LoVo (cell line): ENCODE measurements around the gene IPMK.

Experiments used
- DNase-seq: peaks from one replicate; pipeline ENCODE4 v3.0.0-alpha.2; 2016; ENCODE audit warnings: low spot score

The IPMK gene

GRCh38 chr10:58153751-58154150, 113.9 kb downstream of the IPMK start:
- DNase-seq, result no peak

- peak; percentile 31 for DNase-seq
These were observed 114.9 kb downstream of the IPMK start for GRCh38 chr10:58152673-58153263.

- no peak for DNase-seq
These were observed 117.4 kb downstream of the IPMK start for GRCh38 chr10:58150290-58150689.

GRCh38 chr10:58143944-58144343, 123.8 kb downstream of the IPMK start:
- DNase-seq, result no peak
